IMR-90 (cell line): ENCODE results near the gene TUBGCP2.

Experiments
- POLR2A ChIP-seq: IDR thresholded peaks from 2 replicates; pipeline ENCODE4 v1.6.1; 2012; ENCODE audit warnings: mild to moderate bottlenecking, low read depth, low read length
- RAD21 ChIP-seq: IDR thresholded peaks from 2 replicates; pipeline ENCODE4 v1.6.1; 2012; ENCODE audit warnings: low read length, improper control_type of control experiment
- TF ChIP-seq, protein P1 (sequence below): conservative IDR thresholded peaks from 2 replicates; pipeline ENCODE4 v1.5.1; 2012; ENCODE audit warnings: mild to moderate bottlenecking, low read depth, low read length, improper control_type of control experiment
- TF ChIP-seq, protein P2 (sequence below): fragments of 150-350 bp; IDR thresholded peaks from 2 replicates; pipeline ENCODE4 v1.6.1; 2017; ENCODE audit warnings: mild to moderate bottlenecking, antibody characterized with exemption, low read length, low read depth

DNA sequence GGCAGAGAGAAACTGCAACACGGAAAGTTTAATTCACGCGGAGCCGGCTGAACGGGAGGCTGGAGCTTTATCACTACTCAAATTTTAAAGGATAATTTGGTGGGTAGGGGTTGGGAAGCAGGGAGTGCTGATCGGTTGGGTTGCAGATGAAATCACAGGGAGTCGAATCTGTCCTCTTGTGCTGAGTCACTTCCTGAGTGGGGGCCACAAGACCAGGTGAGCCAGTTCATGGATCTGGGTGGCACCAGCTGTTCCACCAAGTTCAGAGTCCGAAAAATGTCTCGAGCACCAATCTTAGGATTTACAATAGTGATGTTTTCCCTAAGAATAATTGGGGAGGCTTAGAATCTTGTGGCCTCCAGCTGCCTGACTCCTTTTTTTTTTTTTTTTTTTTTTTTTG lies 34.9 kb upstream of the TUBGCP2 start:
- TF ChIP-seq, protein P1, sequence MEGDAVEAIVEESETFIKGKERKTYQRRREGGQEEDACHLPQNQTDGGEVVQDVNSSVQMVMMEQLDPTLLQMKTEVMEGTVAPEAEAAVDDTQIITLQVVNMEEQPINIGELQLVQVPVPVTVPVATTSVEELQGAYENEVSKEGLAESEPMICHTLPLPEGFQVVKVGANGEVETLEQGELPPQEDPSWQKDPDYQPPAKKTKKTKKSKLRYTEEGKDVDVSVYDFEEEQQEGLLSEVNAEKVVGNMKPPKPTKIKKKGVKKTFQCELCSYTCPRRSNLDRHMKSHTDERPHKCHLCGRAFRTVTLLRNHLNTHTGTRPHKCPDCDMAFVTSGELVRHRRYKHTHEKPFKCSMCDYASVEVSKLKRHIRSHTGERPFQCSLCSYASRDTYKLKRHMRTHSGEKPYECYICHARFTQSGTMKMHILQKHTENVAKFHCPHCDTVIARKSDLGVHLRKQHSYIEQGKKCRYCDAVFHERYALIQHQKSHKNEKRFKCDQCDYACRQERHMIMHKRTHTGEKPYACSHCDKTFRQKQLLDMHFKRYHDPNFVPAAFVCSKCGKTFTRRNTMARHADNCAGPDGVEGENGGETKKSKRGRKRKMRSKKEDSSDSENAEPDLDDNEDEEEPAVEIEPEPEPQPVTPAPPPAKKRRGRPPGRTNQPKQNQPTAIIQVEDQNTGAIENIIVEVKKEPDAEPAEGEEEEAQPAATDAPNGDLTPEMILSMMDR = no peak
- TF ChIP-seq RAD21 = no peak
- no peak for TF ChIP-seq POLR2A
- TF ChIP-seq, protein P2, sequence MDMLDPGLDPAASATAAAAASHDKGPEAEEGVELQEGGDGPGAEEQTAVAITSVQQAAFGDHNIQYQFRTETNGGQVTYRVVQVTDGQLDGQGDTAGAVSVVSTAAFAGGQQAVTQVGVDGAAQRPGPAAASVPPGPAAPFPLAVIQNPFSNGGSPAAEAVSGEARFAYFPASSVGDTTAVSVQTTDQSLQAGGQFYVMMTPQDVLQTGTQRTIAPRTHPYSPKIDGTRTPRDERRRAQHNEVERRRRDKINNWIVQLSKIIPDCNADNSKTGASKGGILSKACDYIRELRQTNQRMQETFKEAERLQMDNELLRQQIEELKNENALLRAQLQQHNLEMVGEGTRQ = no peak
